ENCODE results near the gene ANKRD27. TPM values are rescaled to one million over a fixed set of nuclear protein-coding genes. Genes with fewer than 3 reads are reported as not detected.

Gene ANKRD27
- total RNA-seq, 4 donors from 2014 or later: 19.5 to 29.2 (median 21.5) TPM

GRCh38 chr19:32676186-32676894 lies 1.4 kb upstream of the ANKRD27 start:
- H3K4me1 ChIP-seq: peaks cover 25 to 55% (median 28%) of the 10 kb centered on the region in 3 donors
- intact Hi-C loops (cut with DNase I): no loop called here
- H3K4me3 ChIP-seq: peak overlapping the region; percentile 69 to 98 (median 86)
- TF ChIP-seq POLR2A (IDR thresholded peaks at IDR 0.05) (no peak), CTCF (IDR thresholded peaks at IDR 0.05) (peak in 1 of 6 experiments; percentile 10)
- peak overlapping the region; percentile 85 to 95 (median 92) for H3K27ac ChIP-seq
- no peaks in the 10 kb centered on the region for H3K9me3 ChIP-seq
- DNase-seq: no peak
- peaks cover 0 to 22% (median 0%) of the 10 kb centered on the region in 4 donors for H3K27me3 ChIP-seq
- no peaks in the 10 kb centered on the region for H3K36me3 ChIP-seq
- WGBS, 2 donors: 2 to 5% methylated on average over 11 of the region's 93 CpGs

GRCh38 chr19:32675720-32676185 lies 773 bp upstream of the ANKRD27 start, which contains the start of gene RGS9BP:
TSS of gene RGS9BP (plus strand) at chr19:32675848. CDS start at chr19:32676264, 416 bp downstream.
- intact Hi-C loops (cut with DNase I): no loop called here
- H3K36me3 ChIP-seq: no peaks in the 10 kb centered on the region
- TF ChIP-seq CTCF (IDR thresholded peaks at IDR 0.05) (no peak), POLR2A (IDR thresholded peaks at IDR 0.05) (no peak)
- WGBS, 2 donors: 0% methylated on average over 7 of the region's 53 CpGs; no CpG with 5 or more reads in 1 of the 2 donors
- H3K4me1 ChIP-seq: peaks cover 25 to 55% (median 28%) of the 10 kb centered on the region in 3 donors
- peaks cover 0 to 22% (median 0%) of the 10 kb centered on the region in 4 donors for H3K27me3 ChIP-seq
- peak within 1 kb of the TSS; percentile 69 to 98 (median 86) for H3K4me3 ChIP-seq
- H3K27ac ChIP-seq: peak within 1 kb of the TSS; percentile 85 to 95 (median 92)
- no peak for DNase-seq
- H3K9me3 ChIP-seq: no peaks in the 10 kb centered on the region

GRCh38 chr19:32674153-32674930 lies 638 bp downstream of the ANKRD27 start:
- peaks cover 25 to 66% (median 28%) of the 10 kb centered on the region in 3 donors for H3K4me1 ChIP-seq
- WGBS, 2 donors: 4 to 11% methylated on average over 4 to 16 of the region's 67 CpGs
- peak overlapping the region; percentile 85 to 95 (median 92) for H3K27ac ChIP-seq
- peak overlapping the region; percentile 69 to 98 (median 86) for H3K4me3 ChIP-seq
- peaks cover 0 to 22% (median 0%) of the 10 kb centered on the region in 4 donors for H3K27me3 ChIP-seq
- no peak for TF ChIP-seq POLR2A (IDR thresholded peaks at IDR 0.05)
- peak in 1 of 6 experiments; percentile 27 for TF ChIP-seq CTCF (IDR thresholded peaks at IDR 0.05)
- DNase-seq: no peak
- intact Hi-C loops (cut with DNase I): no loop called here
- no peaks in the 10 kb centered on the region for H3K9me3 ChIP-seq
- H3K36me3 ChIP-seq: no peaks in the 10 kb centered on the region

- Histone ChIP-seq H3K36me3 (no peaks in the 10 kb centered on the region), H3K27me3 (peaks cover 0 to 22% (median 0%) of the 10 kb centered on the region in 4 donors), H3K9me3 (no peaks in the 10 kb centered on the region), H3K4me1 (peaks cover 25 to 66% (median 28%) of the 10 kb centered on the region in 3 donors), H3K27ac (no peak overlapping the region), H3K4me3 (peak overlapping the region in 3 of 4 donors; percentile 69 to 98 (median 77))
- no peak for DNase-seq
- TF ChIP-seq CTCF (IDR thresholded peaks at IDR 0.05) (no peak), POLR2A (IDR thresholded peaks at IDR 0.05) (no peak)
- 47 to 86% methylated on average over 2 to 7 of the region's 10 CpGs for WGBS, 2 donors
- intact Hi-C loops (cut with DNase I): no loop called here
Measured at GRCh38 chr19:32673573-32673972, 1.4 kb downstream of the ANKRD27 start.

All from esophagus squamous epithelium (tissue), 5 donors.